Activated naive CD4-positive, alpha-beta T cell treated with Interleukin-2 at 50 U/mL for 16 hours (primary cell): Measurements from ENCODE around the gene TMEM89.
A peak's percentile ranks its signal among the peaks of the same experiment; 100 is the strongest.

Experiments used
- DNase-seq: peaks from one replicate; pipeline ENCODE4 v3.0.0-alpha.2; 2020

Gene TMEM89

GRCh38 chr3:48609088-48610005 is 12.2 kb downstream of the TMEM89 start, which contains the start of gene UQCRC1:
Gene UQCRC1, minus strand, starts transcription at chr3:48609646. Its CDS starts 26 bp downstream, at chr3:48609620.
- peak; percentile 92 for DNase-seq

- peak; percentile 10 for DNase-seq
Measured at GRCh38 chr3:48607519-48607918, 14.1 kb downstream of the TMEM89 start.

DNA sequence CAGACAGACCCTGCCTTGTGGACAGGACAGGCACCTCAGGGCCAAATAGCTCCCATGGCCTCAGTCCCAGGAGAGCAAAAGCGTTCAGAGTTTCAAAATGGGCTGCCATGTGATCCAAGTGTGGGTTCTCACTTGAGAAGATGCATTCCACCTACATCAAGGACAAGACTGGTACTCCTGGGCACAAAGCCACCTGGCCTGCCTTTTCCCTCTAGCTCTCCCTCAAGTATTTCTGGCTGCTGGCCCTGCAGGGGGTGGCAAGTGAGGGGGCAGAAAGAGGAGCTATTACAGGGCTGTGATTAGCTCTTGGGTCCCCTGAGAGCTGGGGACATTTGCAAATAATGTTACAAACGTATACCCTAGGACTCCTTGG is 20.0 kb downstream of the TMEM89 start:
- no peak for DNase-seq

- no peak for DNase-seq
Measured at GRCh38 chr3:48600711-48601621, 20.6 kb downstream of the TMEM89 start.

DNA sequence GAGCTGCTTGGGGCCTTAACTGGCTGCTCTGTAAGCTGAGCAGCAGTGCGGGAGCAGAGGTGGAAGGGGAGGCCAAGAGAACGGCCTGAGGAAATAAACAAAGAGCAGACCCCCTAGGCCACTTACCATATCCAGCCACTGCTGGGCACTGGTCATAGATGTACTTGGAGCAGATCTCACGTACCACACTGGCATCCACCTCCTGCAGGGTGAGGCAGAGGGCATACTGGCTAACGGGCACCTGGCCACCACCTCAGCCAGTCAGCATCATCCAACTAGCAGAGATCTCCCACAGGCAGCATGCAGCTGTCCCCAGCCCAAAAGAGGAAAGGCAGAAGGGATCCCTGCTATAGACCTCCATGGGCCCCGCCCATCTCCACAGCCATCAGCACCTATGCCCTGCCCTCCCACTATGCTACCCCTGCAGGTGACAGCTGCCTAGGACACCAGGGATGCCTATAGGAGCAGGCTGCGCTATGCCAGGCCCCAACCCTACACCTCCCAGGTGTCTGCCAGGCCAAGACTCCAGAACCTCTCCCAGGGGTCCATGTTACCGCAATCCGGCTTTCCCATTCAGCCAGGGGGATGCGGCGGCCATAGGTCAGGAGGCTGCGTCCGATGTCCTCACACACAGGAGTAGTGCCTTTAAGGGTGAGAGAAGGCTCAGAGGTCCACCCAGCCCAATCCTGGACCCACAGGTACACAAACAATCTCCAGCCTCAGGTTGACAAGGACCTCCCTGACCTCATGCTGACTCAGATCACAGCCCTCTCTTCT is 21.9 kb downstream of the TMEM89 start:
- no peak for DNase-seq

DNA sequence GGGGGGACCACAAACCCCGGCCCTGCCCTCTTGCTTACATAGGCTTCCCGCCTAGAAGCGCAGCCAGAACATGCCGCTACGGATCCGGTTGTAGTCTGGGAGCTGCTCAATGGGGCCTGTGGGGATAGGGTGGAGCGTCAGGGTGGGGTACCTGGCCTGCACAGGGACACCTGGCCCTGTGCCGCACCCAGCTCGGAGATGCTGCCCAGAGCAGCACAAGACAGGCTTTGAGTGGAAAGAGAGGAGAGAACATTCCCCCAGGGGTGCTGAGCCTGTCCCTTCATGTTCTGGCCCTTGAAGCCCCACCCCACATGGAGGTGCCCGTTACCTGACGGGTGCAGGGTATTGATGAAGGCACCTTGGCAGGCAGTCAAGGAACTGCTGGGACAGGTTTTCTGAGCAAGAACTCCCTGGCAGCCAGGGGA is 22.5 kb downstream of the TMEM89 start:
- no peak for DNase-seq

- no peak for DNase-seq
Measured at GRCh38 chr3:48598323-48599076, 23.1 kb downstream of the TMEM89 start.

DNA sequence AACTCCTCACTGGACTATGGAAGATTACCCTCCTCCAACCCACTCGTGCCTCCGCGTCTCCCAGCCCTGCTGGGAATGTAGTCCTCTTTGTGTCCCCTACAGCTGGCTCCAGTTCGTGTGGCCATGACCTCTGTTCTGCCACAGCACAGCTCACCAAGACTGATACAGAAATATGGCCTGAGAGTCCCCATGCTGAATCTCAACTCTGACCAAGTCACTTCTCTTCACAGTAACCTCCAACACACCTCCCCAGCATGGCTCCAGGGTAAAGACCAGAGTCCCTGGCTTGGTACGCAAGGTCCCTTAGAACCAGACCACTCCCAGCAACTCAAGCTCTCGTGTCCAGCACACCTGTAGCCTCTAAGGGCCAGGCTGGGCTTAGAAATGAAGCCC is 24.2 kb downstream of the TMEM89 start:
- DNase-seq = no peak

DNA sequence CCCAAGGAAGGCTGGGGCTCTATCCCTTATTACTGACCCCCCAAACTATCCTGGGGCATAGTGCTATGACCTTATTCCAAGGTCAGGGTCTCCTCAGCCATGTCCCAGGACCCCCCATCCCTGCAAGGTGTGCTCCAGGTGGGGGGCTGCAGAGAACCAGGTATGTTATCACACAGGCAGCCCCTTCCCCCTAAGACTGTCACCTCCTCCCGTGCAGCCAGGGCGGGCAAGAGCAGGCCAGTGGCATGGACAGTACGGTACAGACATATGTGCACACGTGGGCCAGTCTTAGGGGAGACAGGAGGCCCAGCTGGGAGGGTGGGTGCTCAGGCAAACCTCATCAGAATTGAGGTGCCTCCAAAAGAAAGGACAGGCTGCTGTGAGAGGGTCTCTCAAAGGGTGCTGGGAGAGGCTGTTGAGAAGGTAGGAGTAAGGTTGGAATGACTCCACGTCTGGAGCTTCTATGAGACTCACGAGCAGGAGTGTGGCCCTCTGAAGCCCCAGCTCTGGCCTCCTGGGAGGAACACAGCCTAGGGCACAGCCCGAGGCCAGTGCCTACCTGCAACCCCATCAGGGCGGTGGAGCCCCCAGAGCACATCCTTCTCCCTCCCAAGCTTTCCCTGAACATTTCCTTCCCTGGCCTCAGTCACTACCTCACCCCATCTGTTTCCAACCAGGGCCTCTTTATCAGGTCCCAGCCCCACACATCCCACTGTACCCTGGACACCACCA is 24.7 kb downstream of the TMEM89 start:
- no peak for DNase-seq

DNA sequence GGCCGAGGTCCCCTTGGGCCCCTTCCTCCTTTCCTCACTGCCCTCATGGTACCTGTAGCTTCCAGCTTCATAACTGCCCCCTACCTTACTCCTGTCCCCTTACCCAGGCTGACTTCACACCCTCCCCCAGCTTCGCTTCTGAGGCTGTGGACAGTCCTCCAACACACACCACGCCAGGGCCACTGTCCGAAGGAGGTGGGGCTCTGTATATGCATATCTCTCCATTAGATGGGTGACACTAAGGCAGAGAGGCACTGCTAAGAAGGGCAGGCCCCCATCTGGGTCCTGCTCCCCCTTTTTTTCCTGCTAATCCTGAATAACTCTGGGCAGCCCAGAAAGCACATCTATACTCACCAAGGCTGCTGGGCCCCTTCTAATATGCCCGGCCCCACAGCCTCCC is 25.4 kb downstream of the TMEM89 start:
- no peak for DNase-seq

GRCh38 chr3:48595526-48596121 is 25.9 kb downstream of the TMEM89 start:
- DNase-seq = no peak

DNA sequence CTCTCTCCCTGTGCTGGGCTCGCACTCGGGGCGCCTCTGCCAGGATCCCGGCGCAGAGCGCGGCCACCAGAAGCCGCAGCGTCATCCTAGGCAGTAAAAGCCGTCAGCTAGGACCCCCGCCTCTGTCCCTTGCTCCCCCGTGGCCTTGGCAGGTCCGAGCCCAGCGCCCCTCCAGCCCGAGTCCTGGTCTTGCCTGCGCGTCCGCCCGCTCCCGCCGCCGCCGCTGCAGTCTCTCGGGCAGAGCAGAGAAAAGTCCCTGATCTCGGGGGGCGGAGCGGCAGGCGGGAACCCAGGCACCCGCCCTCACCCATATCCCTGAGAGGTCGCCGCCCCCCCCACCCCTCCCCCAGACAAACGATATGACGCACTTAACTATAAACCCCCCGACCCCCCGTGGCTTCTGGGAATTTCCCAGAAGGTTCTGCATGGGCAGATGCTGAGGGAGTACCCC is 26.5 kb downstream of the TMEM89 start, which contains the start of gene COL7A1:
Gene COL7A1, minus strand, starts transcription at position 255 of the 451 bp plus-strand sequence. Its CDS starts 170 bp downstream, at position 85.
- no peak for DNase-seq

- DNase-seq = no peak
Measured at GRCh38 chr3:48594417-48595049, 27.0 kb downstream of the TMEM89 start.

- DNase-seq = no peak
Measured at GRCh38 chr3:48593337-48593736, 28.2 kb downstream of the TMEM89 start.

DNA sequence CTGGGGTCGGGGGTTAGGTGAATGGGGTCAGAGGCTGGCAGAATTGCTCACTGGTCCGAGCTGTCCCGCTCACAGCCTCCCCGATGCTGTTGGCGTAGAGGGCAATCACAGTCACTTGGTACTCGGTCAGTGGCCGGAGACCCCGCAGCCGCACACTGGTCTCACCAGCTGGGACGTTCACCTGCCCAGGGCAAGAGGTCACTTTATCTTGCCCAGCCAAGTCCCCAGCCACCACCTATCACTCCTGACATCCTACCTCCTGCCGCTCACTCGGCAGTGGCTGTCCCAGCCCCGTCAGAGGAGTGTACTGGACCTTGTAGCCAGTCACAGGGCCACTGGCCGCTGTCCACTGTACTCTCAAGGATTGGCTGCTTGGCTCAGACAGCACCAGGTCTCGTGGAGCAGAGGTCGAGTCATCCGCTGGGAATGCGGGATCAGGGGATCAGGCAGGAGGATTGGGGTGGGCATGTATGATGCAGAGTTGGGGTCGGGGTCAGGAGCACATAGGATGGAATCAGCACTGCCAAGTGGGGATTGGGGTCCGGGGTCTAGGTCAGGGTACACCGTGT is 29.0 kb downstream of the TMEM89 start:
- no peak for DNase-seq

DNA sequence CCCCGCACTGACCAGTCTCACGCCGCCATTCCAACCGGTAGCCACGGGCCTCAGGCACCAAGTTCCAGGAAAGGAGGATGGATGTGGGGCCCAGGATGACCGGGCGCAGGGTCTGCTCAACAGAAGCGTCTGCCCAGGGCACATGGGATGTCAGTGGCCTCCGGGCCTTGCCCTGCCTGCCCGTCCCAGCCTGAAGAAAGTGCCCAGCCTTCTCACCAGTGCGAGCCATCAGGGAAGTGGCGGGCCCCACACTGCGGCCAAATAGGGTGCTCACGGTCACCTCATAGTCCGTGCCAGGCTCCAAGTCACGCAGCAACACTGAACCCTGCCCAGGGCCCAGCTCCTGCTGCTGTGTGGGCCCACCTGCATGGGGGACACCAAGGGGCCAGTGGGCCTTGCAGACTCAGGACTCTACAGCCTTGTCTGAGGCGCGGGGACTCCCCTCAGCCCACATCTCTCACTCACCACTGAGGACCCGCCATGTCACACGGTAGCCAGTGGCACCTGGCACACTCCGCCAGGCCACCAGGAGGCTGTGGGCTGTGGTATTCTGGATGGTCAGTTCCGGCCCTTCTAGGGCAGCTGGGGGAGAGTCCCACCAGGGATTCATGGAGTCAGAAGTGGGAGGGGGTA is 29.6 kb downstream of the TMEM89 start:
- no peak for DNase-seq

DNA sequence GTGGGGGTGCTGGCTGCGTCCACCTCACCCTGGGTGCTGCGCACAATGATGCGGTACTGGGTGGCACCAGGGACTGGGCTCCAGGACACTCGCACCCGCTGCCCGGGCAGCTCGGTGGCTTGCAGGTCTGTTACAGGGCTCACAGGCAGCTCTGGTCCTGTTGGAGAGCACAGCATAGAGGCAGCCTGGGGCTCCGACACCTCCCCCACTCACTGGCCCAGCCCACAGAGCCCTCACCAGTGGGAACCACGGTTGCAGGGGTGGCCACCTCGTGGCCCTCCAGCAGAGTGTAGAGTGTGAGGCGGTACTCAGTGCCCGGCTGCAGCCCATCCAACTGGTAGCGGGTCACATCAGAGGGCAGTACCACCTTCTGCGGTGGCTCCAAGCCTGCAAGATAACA is 30.1 kb downstream of the TMEM89 start:
- DNase-seq = no peak

- no peak for DNase-seq
Measured at GRCh38 chr3:48588230-48588629, 33.3 kb downstream of the TMEM89 start.

GRCh38 chr3:48587686-48588085 is 33.9 kb downstream of the TMEM89 start:
- no peak for DNase-seq
